Upper lobe of right lung (tissue), 1 donor: ENCODE results near the gene RNPS1. TPM values are rescaled to one million over a fixed set of nuclear protein-coding genes. Genes with fewer than 3 reads are reported as not detected.

Experiments
- ATAC-seq: fragments of 200-7000 bp; cut with Tn5 transposase; one replicate; pipeline ENCODE4 v1.9.1; 2020; ENCODE audit warnings: mild to moderate bottlenecking, moderate library complexity
- DNase-seq: peaks from one replicate; pipeline ENCODE4 v3.0.0-alpha.2; 2020
- H3K27ac ChIP-seq: fragments of 200-600 bp; one replicate; pipeline ENCODE4 v1.8.0; 2022
- H3K27me3 ChIP-seq: fragments of 200-600 bp; one replicate; pipeline ENCODE4 v1.8.0; 2022; ENCODE audit warnings: mild to moderate bottlenecking
- H3K36me3 ChIP-seq: fragments of 200-600 bp; one replicate; pipeline ENCODE4 v1.8.0; 2022
- H3K4me1 ChIP-seq: fragments of 200-600 bp; one replicate; pipeline ENCODE4 v1.8.0; 2022
- H3K4me3 ChIP-seq: fragments of 200-600 bp; one replicate; pipeline ENCODE4 v1.8.0; 2022; ENCODE audit warnings: mild to moderate bottlenecking
- H3K9me3 ChIP-seq: fragments of 200-600 bp; one replicate; pipeline ENCODE4 v1.8.0; 2022
- CTCF ChIP-seq: fragments of 200-600 bp; IDR thresholded peaks from one replicate; pipeline ENCODE4 v1.8.0; 2022; ENCODE audit warnings: antibody characterized with exemption
- intact Hi-C: fragments of 100-400 bp; cut with DNase I; formaldehyde crosslinking; loops from one replicate; pipeline ENCODE4 v1.11.0; 2022
- total RNA-seq: library from RNA; stranded (reverse); fragmentation: NEBNext Ultra II Directional; extraction: Animal tissue kit (Norgen Biotek cat#: 25700); gene quantifications from one replicate; pipeline ENCODE4 v1.2.1, GENCODE V29; 2021
- donor health status: DM: no; HTN: yes; CAD: no; lungs with severe emphysema.

The RNPS1 gene
- total RNA-seq, 1 donor from 2014 or later: 116 TPM

GRCh38 chr16:2216330-2216729 is 51.6 kb downstream of the RNPS1 start:
- Histone ChIP-seq H3K27me3 (no peaks in the 10 kb centered on the region), H3K4me1 (peaks cover 23% of the 10 kb centered on the region), H3K4me3 (no peak overlapping the region), H3K36me3 (no peaks in the 10 kb centered on the region), H3K9me3 (no peaks in the 10 kb centered on the region), H3K27ac (no peak overlapping the region)
- TF ChIP-seq CTCF: no peak
- intact Hi-C loops: no loop called here
- DNase-seq (no peak), ATAC-seq (no peak)

GRCh38 chr16:2214719-2214968 is 53.3 kb downstream of the RNPS1 start, which contains the start of gene PGP:
PGP (minus strand) TSS chr16:2214840; CDS start chr16:2214777, 63 bp downstream.
- peak; percentile 93 for ATAC-seq
- intact Hi-C loops: no loop called here

GRCh38 chr16:2213817-2214718 is 53.9 kb downstream of the RNPS1 start:
- ATAC-seq (no peak), DNase-seq (no peak)
- H3K9me3 ChIP-seq: no peaks in the 10 kb centered on the region
- H3K36me3 ChIP-seq: peaks cover 10% of the 10 kb centered on the region
- peak overlapping the region; percentile 78 for H3K4me3 ChIP-seq
- peaks cover 23% of the 10 kb centered on the region for H3K4me1 ChIP-seq
- H3K27me3 ChIP-seq: no peaks in the 10 kb centered on the region
- no peak for TF ChIP-seq CTCF
- H3K27ac ChIP-seq: peak overlapping the region; percentile 82
- intact Hi-C loops: no loop called here

More at GRCh38 chr16:2214719-2214968, 53.3 kb downstream of the RNPS1 start, which contains the start of gene PGP:
- H3K4me3 ChIP-seq: peak within 1 kb of the TSS; percentile 78
- peak within 1 kb of the TSS; percentile 96 for H3K27ac ChIP-seq
- peaks cover 4% of the 10 kb centered on the region for H3K36me3 ChIP-seq
- H3K27me3 ChIP-seq: no peaks in the 10 kb centered on the region
- no peak for TF ChIP-seq CTCF
- no peaks in the 10 kb centered on the region for H3K9me3 ChIP-seq
- no peak for DNase-seq
- H3K4me1 ChIP-seq: peaks cover 23% of the 10 kb centered on the region

GRCh38 chr16:2212362-2213324 is 55.3 kb downstream of the RNPS1 start:
- intact Hi-C loops: no loop called here
- Histone ChIP-seq H3K4me1 (peaks cover 23% of the 10 kb centered on the region), H3K27me3 (no peaks in the 10 kb centered on the region), H3K9me3 (no peaks in the 10 kb centered on the region), H3K4me3 (peak overlapping the region; percentile 78), H3K36me3 (peaks cover 24% of the 10 kb centered on the region), H3K27ac (peak overlapping the region; percentile 82)
- peak; percentile 83 for DNase-seq
- peak; percentile 32 for ATAC-seq
- TF ChIP-seq CTCF: no peak

GRCh38 chr16:2211923-2212347 is 56.0 kb downstream of the RNPS1 start:
- no peaks in the 10 kb centered on the region for H3K9me3 ChIP-seq
- H3K27ac ChIP-seq: peak overlapping the region; percentile 82
- H3K4me1 ChIP-seq: peaks cover 24% of the 10 kb centered on the region
- no peak for TF ChIP-seq CTCF
- intact Hi-C loops: no loop called here
- H3K27me3 ChIP-seq: no peaks in the 10 kb centered on the region
- ATAC-seq (no peak), DNase-seq (no peak)
- H3K4me3 ChIP-seq: no peak overlapping the region
- H3K36me3 ChIP-seq: peaks cover 30% of the 10 kb centered on the region
